ENCODE measurements around the gene GPR18. TPM values are rescaled to one million over a fixed set of nuclear protein-coding genes. Genes with fewer than 3 reads are reported as not detected.

Gene GPR18
- total RNA-seq, 4 donors from 2014 or later: not detected

GRCh38 chr13:99289674-99290337, 31.6 kb upstream of the GPR18 start:
- no peaks in the 10 kb centered on the region for H3K9me3 ChIP-seq
- H3K36me3 ChIP-seq: no peaks in the 10 kb centered on the region
- intact Hi-C loops (cut with DNase I; ENCODE audit: low total_unique reads) (loop anchor here (10.0 kb wide), 1 partner anchor 205 kb away; no protein-coding TSS in a partner anchor), in situ Hi-C loops (cut with MboI; ENCODE audit: low sequenced_read_pairs in 4 of 4) (no loop called here)
- no peak for DNase-seq
- no peak for ATAC-seq
- TF ChIP-seq, protein P1, sequence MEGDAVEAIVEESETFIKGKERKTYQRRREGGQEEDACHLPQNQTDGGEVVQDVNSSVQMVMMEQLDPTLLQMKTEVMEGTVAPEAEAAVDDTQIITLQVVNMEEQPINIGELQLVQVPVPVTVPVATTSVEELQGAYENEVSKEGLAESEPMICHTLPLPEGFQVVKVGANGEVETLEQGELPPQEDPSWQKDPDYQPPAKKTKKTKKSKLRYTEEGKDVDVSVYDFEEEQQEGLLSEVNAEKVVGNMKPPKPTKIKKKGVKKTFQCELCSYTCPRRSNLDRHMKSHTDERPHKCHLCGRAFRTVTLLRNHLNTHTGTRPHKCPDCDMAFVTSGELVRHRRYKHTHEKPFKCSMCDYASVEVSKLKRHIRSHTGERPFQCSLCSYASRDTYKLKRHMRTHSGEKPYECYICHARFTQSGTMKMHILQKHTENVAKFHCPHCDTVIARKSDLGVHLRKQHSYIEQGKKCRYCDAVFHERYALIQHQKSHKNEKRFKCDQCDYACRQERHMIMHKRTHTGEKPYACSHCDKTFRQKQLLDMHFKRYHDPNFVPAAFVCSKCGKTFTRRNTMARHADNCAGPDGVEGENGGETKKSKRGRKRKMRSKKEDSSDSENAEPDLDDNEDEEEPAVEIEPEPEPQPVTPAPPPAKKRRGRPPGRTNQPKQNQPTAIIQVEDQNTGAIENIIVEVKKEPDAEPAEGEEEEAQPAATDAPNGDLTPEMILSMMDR (IDR thresholded peaks at IDR 0.05 in 4 of 5, conservative IDR thresholded peaks at IDR 0.05 in 1 of 5): no peak
- TF ChIP-seq POLR2A (IDR thresholded peaks at IDR 0.05): no peak
- no peak overlapping the region for H3K4me3 ChIP-seq
- H3K27ac ChIP-seq: no peak overlapping the region
- no peaks in the 10 kb centered on the region for H3K27me3 ChIP-seq
- H3K4me1 ChIP-seq: peaks cover 31 to 37% of the 10 kb centered on the region in 2 donors

DNA sequence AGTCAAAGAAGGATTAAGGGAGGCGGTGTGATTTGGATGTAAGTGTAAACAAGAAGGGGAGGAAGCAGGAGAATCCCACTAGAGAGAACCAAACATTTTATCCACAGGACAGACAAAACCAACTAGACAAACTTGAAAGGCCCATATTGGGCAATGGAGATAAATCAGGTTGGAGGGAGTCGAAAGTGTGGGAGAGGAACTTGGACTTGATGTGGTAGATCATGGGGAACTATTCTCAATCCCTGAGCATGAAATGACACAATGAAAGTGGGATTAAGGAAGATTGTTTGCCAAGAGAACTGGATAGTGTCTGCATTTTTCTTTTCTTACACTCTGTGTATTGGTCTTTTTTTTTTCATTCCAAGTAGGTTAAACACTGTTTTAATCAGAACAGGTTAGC, 31.1 kb upstream of the GPR18 start:
- intact Hi-C loops (cut with DNase I; ENCODE audit: low total_unique reads): loop anchor here (10.0 kb wide), 1 partner anchor 206 kb away; no protein-coding TSS in a partner anchor
- DNase-seq: no peak
- Histone ChIP-seq H3K4me3 (no peak overlapping the region), H3K4me1 (peaks cover 31 to 37% of the 10 kb centered on the region in 2 donors), H3K36me3 (no peaks in the 10 kb centered on the region), H3K9me3 (no peaks in the 10 kb centered on the region), H3K27ac (no peak overlapping the region), H3K27me3 (no peaks in the 10 kb centered on the region)
- in situ Hi-C loops (cut with MboI; ENCODE audit: low sequenced_read_pairs in 4 of 4): no loop called here
- ATAC-seq: no peak
- TF ChIP-seq POLR2A (IDR thresholded peaks at IDR 0.05): no peak
- TF ChIP-seq, protein P1 (IDR thresholded peaks at IDR 0.05 in 4 of 5, conservative IDR thresholded peaks at IDR 0.05 in 1 of 5): no peak

DNA sequence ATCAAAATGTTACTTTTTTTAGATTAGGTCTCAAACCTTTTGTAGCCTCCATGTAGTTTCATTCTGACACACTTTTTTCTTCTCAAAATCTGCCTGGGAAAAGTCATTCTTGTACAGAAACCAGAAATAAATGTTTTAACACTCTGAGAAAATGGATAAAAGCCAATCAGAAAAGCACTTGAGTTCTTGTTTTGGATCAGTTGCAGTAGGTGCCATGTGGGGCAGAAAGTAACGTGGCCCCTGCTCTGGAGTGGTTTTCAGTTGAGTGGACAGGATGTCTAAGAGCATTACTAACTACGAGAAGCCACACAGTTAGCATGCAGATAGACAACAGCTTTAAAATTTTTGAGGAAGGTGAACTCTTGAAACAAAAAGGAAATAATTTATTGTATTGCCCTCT, 29.9 kb upstream of the GPR18 start:
- no peak for DNase-seq
- intact Hi-C loops (cut with DNase I; ENCODE audit: low total_unique reads): loop anchor here (10.0 kb wide), 1 partner anchor 207 kb away; no protein-coding TSS in a partner anchor
- H3K27ac ChIP-seq: peak overlapping the region in 2 of 4 donors; percentile 20 to 47
- TF ChIP-seq, protein P1 (IDR thresholded peaks at IDR 0.05 in 4 of 5, conservative IDR thresholded peaks at IDR 0.05 in 1 of 5): no peak
- no peaks in the 10 kb centered on the region for H3K36me3 ChIP-seq
- H3K4me3 ChIP-seq: no peak overlapping the region
- H3K4me1 ChIP-seq: peaks cover 32 to 37% of the 10 kb centered on the region in 2 donors
- H3K27me3 ChIP-seq: no peaks in the 10 kb centered on the region
- no peaks in the 10 kb centered on the region for H3K9me3 ChIP-seq
- no peak for ATAC-seq
- in situ Hi-C loops (cut with MboI; ENCODE audit: low sequenced_read_pairs in 4 of 4): no loop called here

DNA sequence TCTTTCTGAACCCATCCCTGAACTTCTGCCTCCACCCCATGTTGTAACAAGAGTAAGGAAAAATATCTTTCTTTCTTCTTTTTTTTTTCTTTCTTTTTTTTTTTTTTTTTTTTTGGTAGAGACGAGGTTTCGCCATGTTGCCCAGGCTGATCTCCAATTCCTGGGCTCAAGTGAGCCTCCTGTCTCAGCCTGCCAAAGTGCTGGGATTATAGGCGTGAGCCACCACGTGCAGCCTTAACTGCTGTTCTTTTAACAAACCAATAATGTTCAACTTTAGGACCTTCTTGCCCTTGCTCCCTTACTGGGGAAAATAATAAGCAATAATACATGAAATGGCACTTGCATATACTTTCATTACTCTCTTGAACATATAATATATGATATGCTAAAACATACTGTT, 29.4 kb upstream of the GPR18 start:
- ATAC-seq: peak in 1 of 2 donors; percentile 50
- peak overlapping the region; percentile 6 to 60 (median 29) for H3K27ac ChIP-seq
- peaks cover 37 to 40% of the 10 kb centered on the region in 2 donors for H3K4me1 ChIP-seq
- no peak for DNase-seq
- H3K9me3 ChIP-seq: no peaks in the 10 kb centered on the region
- H3K4me3 ChIP-seq: no peak overlapping the region
- no peak for TF ChIP-seq POLR2A (IDR thresholded peaks at IDR 0.05)
- TF ChIP-seq, protein P1 (IDR thresholded peaks at IDR 0.05 in 4 of 5, conservative IDR thresholded peaks at IDR 0.05 in 1 of 5): no peak
- in situ Hi-C loops (cut with MboI; ENCODE audit: low sequenced_read_pairs in 4 of 4): no loop called here
- no peaks in the 10 kb centered on the region for H3K36me3 ChIP-seq
- intact Hi-C loops (cut with DNase I; ENCODE audit: low total_unique reads): loop anchor here (10.0 kb wide), 1 partner anchor 207 kb away; no protein-coding TSS in a partner anchor
- no peaks in the 10 kb centered on the region for H3K27me3 ChIP-seq

Data from gastrocnemius medialis (tissue), 4 donors.